PC-9 (cell line): Measurements from ENCODE around the gene SLC35F4.

Experiments used
- CTCF ChIP-seq: fragments of 200-600 bp; sonication (generic); conservative IDR thresholded peaks from 2 replicates; pipeline ENCODE4 v1.6.1; 2017; ENCODE audit warnings: mixed run types, antibody characterized with exemption, mild to moderate bottlenecking, moderate library complexity
- EZH2 ChIP-seq: fragments of 200-600 bp; sonication (generic); IDR thresholded peaks from 2 replicates; pipeline ENCODE4 v1.8.0; 2017; ENCODE audit warnings: antibody characterized with exemption, low read depth

- TF ChIP-seq CTCF (no peak), EZH2 (no peak)
These were observed 42.8 kb downstream of the SLC35F4 start for GRCh38 chr14:57823015-57823660.
